K562 (cell line): ENCODE measurements around the gene SPDYA. TPM values are rescaled to one million over a fixed set of nuclear protein-coding genes. Genes with fewer than 3 reads are reported as not detected.

Experiments used
- ARID1B ChIP-seq: fragments of 450-650 bp; IDR thresholded peaks from 2 replicates; pipeline ENCODE4 v1.6.1; 2016; ENCODE audit warnings: antibody characterized with exemption, mild to moderate bottlenecking, inconsistent platforms
- ARNT ChIP-seq, 2 experiments: fragments of 450-650 bp; IDR thresholded peaks; 2 replicates each; pipeline ENCODE4 v1.6.1; 2016; ENCODE audit warnings: mild to moderate bottlenecking in 1 of 2
- CC2D1A ChIP-seq: fragments of 450-650 bp; IDR thresholded peaks from 2 replicates; pipeline ENCODE4 v1.6.1; 2017; ENCODE audit warnings: mild to moderate bottlenecking
- DIDO1 ChIP-seq: fragments of 450-650 bp; IDR thresholded peaks from 2 replicates; pipeline ENCODE4 v1.6.1; 2016; ENCODE audit warnings: low read depth, missing biosample characterization, missing genetic modification characterization
- GABPB1 ChIP-seq: sonication (generic); formaldehyde crosslinking; IDR thresholded peaks from 2 replicates; pipeline ENCODE4 v1.8.0; 2022; ENCODE audit warnings: mild to moderate bottlenecking, missing genetic modification reagents
- HIVEP1 ChIP-seq: fragments of 250-450 bp; sonication (Bioruptor Pico); IDR thresholded peaks from 2 replicates; pipeline ENCODE4 v1.4.0; 2020; ENCODE audit warnings: mild to moderate bottlenecking
- KDM2B ChIP-seq: fragments of 250-450 bp; sonication (Bioruptor Pico); IDR thresholded peaks from 2 replicates; pipeline ENCODE4 v1.8.0; 2021; ENCODE audit warnings: mild to moderate bottlenecking, moderate library complexity
- NFIC ChIP-seq: fragments of 450-650 bp; IDR thresholded peaks from 2 replicates; pipeline ENCODE4 v1.6.1; 2017; ENCODE audit warnings: mild to moderate bottlenecking, inconsistent platforms
- POLR2G ChIP-seq: fragments of 200-400 bp; formaldehyde crosslinking; IDR thresholded peaks from 2 replicates; pipeline ENCODE4 v1.6.1; 2017; ENCODE audit warnings: low read depth, mild to moderate bottlenecking, antibody characterized with exemption, low read length, moderate library complexity
- REST ChIP-seq, 2 experiments: fragments of 450-650 bp; formaldehyde crosslinking in 1 of 2; IDR thresholded peaks; 2 replicates each; pipeline versions ENCODE4 v1.4.0 to v1.6.1; 2014 to 2020; ENCODE audit warnings: mild to moderate bottlenecking in 2 of 2, borderline replicate concordance in 1 of 2, low read depth in 1 of 2
- ZNF282 ChIP-seq: sonication (generic); formaldehyde crosslinking; IDR thresholded peaks from 2 replicates; pipeline ENCODE4 v1.8.1; 2023; ENCODE audit warnings: missing genetic modification reagents
- ZNF398 ChIP-seq: fragments of 250-450 bp; sonication (Bioruptor Pico); IDR thresholded peaks from 2 replicates; pipeline ENCODE4 v1.8.0; 2021; ENCODE audit warnings: moderate library complexity, mild to moderate bottlenecking, inconsistent platforms
- ZNF583 ChIP-seq: fragments of 250-450 bp; sonication (Bioruptor Pico); IDR thresholded peaks from 2 replicates; pipeline ENCODE4 v1.4.0; 2020
- polyA plus RNA-seq, 8 experiments: library from polyadenylated mRNA; depleted of rRNA in 4 of 8; stranded (reverse) in 5 of 8; unstranded in 3 of 8; fragments of >200 nt; fragmentation: Nextera tagmentation in 2 of 8; fragmentation: Illumina TruSeq in 1 of 8; extraction: Ambion mirVana in 2 of 8; extraction: Trizol in 1 of 8; gene quantifications; 2 replicates each; pipeline versions ENCODE4 v1.2.1 to v1.2.3, GENCODE V29; 2011 to 2014; ENCODE audit warnings: inconsistent platforms in 1 of 8, missing spikeins in 1 of 8
- total RNA-seq, 7 experiments: library from RNA; depleted of rRNA in 6 of 7; stranded (reverse); fragments of >200 nt in 6 of 7; fragmentation: Illumina TruSeq in 2 of 7; extraction: Trizol in 2 of 7; gene quantifications; 2 replicates each; pipeline versions ENCODE4 v1.2.1 to v1.2.3, GENCODE V29; 2011 to 2021; ENCODE audit warnings: low replicate concordance in 1 of 7
- TF ChIP-seq, protein P1 (sequence below), 2 experiments: IDR thresholded peaks; 2 replicates each; pipeline ENCODE4 v1.6.1; 2011; ENCODE audit warnings: borderline replicate concordance in 1 of 2, control low read depth in 1 of 2, low read depth in 1 of 2, low read length in 1 of 2, mild to moderate bottlenecking in 1 of 2, mixed read lengths in 1 of 2, moderate library complexity in 1 of 2; ENCODE audit not compliant: insufficient read depth in 1 of 2, insufficient read length in 1 of 2, poor library complexity in 1 of 2, severe bottlenecking in 1 of 2; ENCODE audit errors: extremely low read depth in 1 of 2
- TF ChIP-seq, protein P2 (sequence below): fragments of 450-650 bp; IDR thresholded peaks from 2 replicates; pipeline ENCODE4 v1.6.1; 2016; ENCODE audit warnings: low read depth, mild to moderate bottlenecking, moderate library complexity

The SPDYA gene
- total and polyA plus RNA-seq, 9 of the 15 experiments (the other 6 are each of a cell fraction or from before 2014, with no cell fraction given), result 0.05 to 1.6 (median 0.30) TPM; not detected in 1

DNA sequence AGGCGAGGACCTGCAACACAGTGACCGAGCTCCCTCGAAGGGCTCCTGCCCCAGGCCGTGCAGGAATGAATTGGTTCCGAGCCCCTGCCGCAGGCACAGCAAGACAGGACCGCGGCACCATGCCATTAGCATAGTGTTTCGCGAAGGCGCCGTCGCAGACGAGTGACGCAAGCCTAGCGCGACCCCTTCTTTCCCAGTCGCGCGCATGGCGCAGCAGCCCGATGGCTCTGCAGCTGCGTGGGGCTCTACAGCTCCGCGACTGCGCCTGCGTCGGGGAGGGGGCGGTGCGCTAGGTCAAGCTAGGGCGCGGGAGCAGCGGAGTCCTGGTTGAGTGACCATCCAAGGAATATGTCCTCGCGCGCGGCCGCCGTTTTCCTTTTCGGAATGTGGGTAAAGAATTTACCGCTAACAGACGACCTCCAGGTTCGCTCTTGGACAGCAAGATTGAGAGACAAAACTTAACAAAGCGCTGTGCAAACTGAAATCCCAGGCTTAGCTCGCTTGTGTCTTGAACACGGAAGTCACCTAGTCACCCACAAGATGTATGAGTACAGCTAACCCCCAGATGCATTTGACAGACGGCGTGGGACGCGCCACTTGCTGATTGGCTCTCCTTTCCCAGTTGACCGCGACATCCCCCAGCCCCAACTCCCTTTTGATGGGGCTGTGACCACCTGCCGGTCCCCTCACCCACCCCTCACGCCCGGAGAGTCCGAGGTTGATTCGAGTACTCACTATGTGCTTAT, 59.7 kb downstream of the SPDYA start, which contains the start of gene TRMT61B (continued):
- TF ChIP-seq, protein P1, sequence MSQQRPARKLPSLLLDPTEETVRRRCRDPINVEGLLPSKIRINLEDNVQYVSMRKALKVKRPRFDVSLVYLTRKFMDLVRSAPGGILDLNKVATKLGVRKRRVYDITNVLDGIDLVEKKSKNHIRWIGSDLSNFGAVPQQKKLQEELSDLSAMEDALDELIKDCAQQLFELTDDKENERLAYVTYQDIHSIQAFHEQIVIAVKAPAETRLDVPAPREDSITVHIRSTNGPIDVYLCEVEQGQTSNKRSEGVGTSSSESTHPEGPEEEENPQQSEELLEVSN (IDR thresholded peaks at IDR 0.05; ENCODE audit: borderline replicate concordance in 1 of 2, extremely low read depth in 1 of 2, insufficient read depth in 1 of 2, insufficient read length in 1 of 2, low read depth in 1 of 2, low read length in 1 of 2, poor library complexity in 1 of 2, severe bottlenecking in 1 of 2), result peak; percentile 78 to 82
- TF ChIP-seq ZNF583, result 0 out of 2 replicates have a peak, but pooled peaks have one; percentile 25
- peak; percentile 53 for TF ChIP-seq NFIC
- TF ChIP-seq ZNF282 (CRISPR knock-in tag), result no peak
- TF ChIP-seq ZNF398 (CRISPR knock-in tag), result no peak
- TF ChIP-seq, protein P2, sequence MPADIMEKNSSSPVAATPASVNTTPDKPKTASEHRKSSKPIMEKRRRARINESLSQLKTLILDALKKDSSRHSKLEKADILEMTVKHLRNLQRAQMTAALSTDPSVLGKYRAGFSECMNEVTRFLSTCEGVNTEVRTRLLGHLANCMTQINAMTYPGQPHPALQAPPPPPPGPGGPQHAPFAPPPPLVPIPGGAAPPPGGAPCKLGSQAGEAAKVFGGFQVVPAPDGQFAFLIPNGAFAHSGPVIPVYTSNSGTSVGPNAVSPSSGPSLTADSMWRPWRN, result no peak
- no peak for TF ChIP-seq CC2D1A
- peak; percentile 95 for TF ChIP-seq POLR2G
- peak; percentile 75; the same call in 1 of the 2 replicates for TF ChIP-seq KDM2B (CRISPR knock-in tag)
- TF ChIP-seq HIVEP1, result no peak
- TF ChIP-seq REST (IDR thresholded peaks at IDR 0.05; ENCODE audit: borderline replicate concordance), result no peak
- TF ChIP-seq REST (CRISPR knock-in tag; IDR thresholded peaks at IDR 0.05; ENCODE audit: low read depth), result peak; percentile 48; the same call in 1 of the 2 replicates
- peak; percentile 97 for TF ChIP-seq DIDO1 (tag)
- TF ChIP-seq GABPB1 (CRISPR knock-in tag), result peak; percentile 54; the same call in 1 of the 2 replicates
- 0 out of 4 replicates have a peak, but pooled peaks of 1 of the 2 experiments have one; percentile 31 for TF ChIP-seq ARNT (IDR thresholded peaks at IDR 0.05)
- peak; percentile 33 for TF ChIP-seq ARID1B
